Loucy (cell line): ENCODE data around the gene SH3PXD2B.
A peak's percentile ranks its signal among the peaks of the same experiment; 100 is the strongest.
"Not testable (repeated sequence)": the region's sequence is repeated elsewhere in the genome, so short reads cannot be mapped to it uniquely, and the experiment has no call there.

ENCODE experiments used
- H2AFZ ChIP-seq: fragments of 200-600 bp; sonication (generic); 2 replicates; pipeline ENCODE4 v1.6.0; 2016; ENCODE audit warnings: antibody characterized with exemption, mild to moderate bottlenecking, low read length, moderate library complexity
- H3F3A ChIP-seq: fragments of 200-600 bp; 2 replicates; pipeline ENCODE4 v1.6.0; 2016; ENCODE audit warnings: antibody characterized with exemption, low read depth, mild to moderate bottlenecking
- H3K27me3 ChIP-seq: fragments of 200-600 bp; sonication (generic); 2 replicates; pipeline ENCODE4 v1.6.1; 2014; ENCODE audit warnings: low read length, mild to moderate bottlenecking; ENCODE audit not compliant: insufficient read depth, poor library complexity, severe bottlenecking
- H3K36me3 ChIP-seq: fragments of 200-600 bp; sonication (generic); 2 replicates; pipeline ENCODE4 v1.6.1; 2016; ENCODE audit warnings: low read length; ENCODE audit not compliant: insufficient read depth
- H3K4me1 ChIP-seq: fragments of 200-600 bp; sonication (generic); 2 replicates; pipeline ENCODE4 v1.5.1; 2014; ENCODE audit warnings: low read length, mild to moderate bottlenecking; ENCODE audit not compliant: insufficient read depth, poor library complexity, severe bottlenecking
- H3K4me2 ChIP-seq: fragments of 200-600 bp; sonication (generic); 2 replicates; pipeline ENCODE4 v1.6.0; 2014; ENCODE audit warnings: antibody characterized with exemption, low read length, low read depth, mild to moderate bottlenecking; ENCODE audit not compliant: poor library complexity, severe bottlenecking
- H3K4me3 ChIP-seq: fragments of 200-600 bp; sonication (generic); 2 replicates; pipeline ENCODE4 v1.5.1; 2014; ENCODE audit warnings: low read length, mild to moderate bottlenecking, mixed read lengths; ENCODE audit not compliant: poor library complexity, severe bottlenecking
- H3K79me2 ChIP-seq: fragments of 200-600 bp; sonication (generic); 2 replicates; pipeline ENCODE4 v1.6.1; 2014; ENCODE audit warnings: low read length; ENCODE audit not compliant: insufficient read depth
- H3K9ac ChIP-seq: fragments of 200-600 bp; sonication (generic); 2 replicates; pipeline ENCODE4 v1.6.0; 2014; ENCODE audit warnings: mild to moderate bottlenecking, low read depth, low read length, moderate library complexity; ENCODE audit not compliant: poor library complexity, severe bottlenecking
- H3K9me2 ChIP-seq: fragments of 200-600 bp; sonication (generic); replicated peaks from 2 replicates; pipeline ENCODE4 v1.6.1; 2016; ENCODE audit warnings: low read depth, low read length, mixed read lengths
- H3K9me3 ChIP-seq: fragments of 200-600 bp; sonication (generic); 2 replicates; pipeline ENCODE4 v1.6.1; 2014; ENCODE audit warnings: mild to moderate bottlenecking, antibody characterized with exemption, low read length, low read depth; ENCODE audit not compliant: insufficient read depth
- H4K20me1 ChIP-seq: fragments of 200-600 bp; sonication (generic); 2 replicates; pipeline ENCODE4 v1.6.0; 2014; ENCODE audit warnings: antibody characterized with exemption, low read length, mild to moderate bottlenecking; ENCODE audit not compliant: insufficient read depth, poor library complexity, severe bottlenecking
- CTCF ChIP-seq: fragments of 200-600 bp; sonication (generic); conservative IDR thresholded peaks from 2 replicates; pipeline ENCODE4 v1.5.1; 2014; ENCODE audit warnings: mild to moderate bottlenecking, antibody characterized with exemption, low read length
- EZH2phosphoT487 ChIP-seq: fragments of 200-600 bp; IDR thresholded peaks from 2 replicates; pipeline ENCODE4 v1.6.1; 2018; ENCODE audit warnings: antibody characterized with exemption, mild to moderate bottlenecking, moderate library complexity, borderline replicate concordance

SH3PXD2B gene

DNA sequence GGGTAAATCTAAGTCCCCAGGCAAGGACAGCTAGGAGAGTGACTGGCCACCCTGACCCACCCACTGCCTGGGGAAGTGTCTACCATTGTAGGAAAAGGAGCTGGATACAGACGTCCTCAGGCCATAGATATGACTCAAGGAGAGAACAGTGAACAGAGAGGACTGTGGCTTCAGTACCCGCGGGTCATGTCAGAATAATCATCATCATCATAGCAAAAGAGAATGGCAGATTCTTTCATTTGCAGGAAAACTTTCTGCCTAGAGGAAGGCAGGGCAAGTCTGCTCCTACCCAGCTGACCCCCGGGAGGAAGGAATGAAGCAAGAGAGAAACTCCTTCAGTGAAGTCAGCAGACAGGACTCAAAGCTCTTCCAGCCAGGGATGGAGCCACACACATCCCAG lies 118.6 kb downstream of the SH3PXD2B start:
- no peaks in the 10 kb centered on the region for H3F3A ChIP-seq
- H3K36me3 ChIP-seq, result no peaks in the 10 kb centered on the region
- no peaks in the 10 kb centered on the region for H3K27me3 ChIP-seq
- H3K9ac ChIP-seq, result no peak overlapping the region
- H3K4me2 ChIP-seq, result no peak overlapping the region
- H4K20me1 ChIP-seq, result no peaks in the 10 kb centered on the region
- H3K9me2 ChIP-seq, result no peaks in the 10 kb centered on the region
- no peaks in the 10 kb centered on the region for H3K9me3 ChIP-seq
- H3K4me3 ChIP-seq, result no peak overlapping the region
- TF ChIP-seq EZH2phosphoT487, result no peak
- H3K4me1 ChIP-seq, result no peaks in the 10 kb centered on the region
- no peaks in the 10 kb centered on the region for H3K79me2 ChIP-seq
- H2AFZ ChIP-seq, result no peak overlapping the region

GRCh38 chr5:172334641-172335040 lies 119.7 kb downstream of the SH3PXD2B start:
- no peak for TF ChIP-seq CTCF
- no peak for TF ChIP-seq EZH2phosphoT487
- no peak overlapping the region for H2AFZ ChIP-seq

DNA sequence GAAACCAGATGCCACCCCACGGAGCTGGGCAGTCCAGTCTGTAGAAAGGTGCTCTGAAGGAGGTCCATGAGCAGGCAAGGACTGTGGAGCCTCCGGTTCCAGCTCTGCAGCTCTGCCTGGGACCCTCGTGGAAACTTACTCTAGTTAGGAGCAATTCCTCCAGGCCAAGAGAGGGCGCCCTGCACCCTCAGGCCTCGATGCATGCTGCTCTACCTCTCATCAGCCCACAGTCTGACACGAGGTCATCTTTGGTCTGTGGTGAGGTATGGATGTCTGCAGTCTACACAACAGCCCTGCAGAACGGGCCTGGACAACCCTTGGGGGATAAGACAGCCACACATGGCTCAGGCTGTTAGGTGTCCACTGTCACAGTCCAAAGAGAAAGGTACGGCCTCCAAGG lies 120.1 kb downstream of the SH3PXD2B start:
- no peak overlapping the region for H2AFZ ChIP-seq
- H3K4me1 ChIP-seq, result no peaks in the 10 kb centered on the region
- no peaks in the 10 kb centered on the region for H3F3A ChIP-seq
- TF ChIP-seq EZH2phosphoT487, result no peak
- peak; percentile 45 for TF ChIP-seq CTCF
- H3K4me3 ChIP-seq, result no peak overlapping the region
- no peaks in the 10 kb centered on the region for H3K9me2 ChIP-seq
- H3K9ac ChIP-seq, result no peak overlapping the region
- no peaks in the 10 kb centered on the region for H3K9me3 ChIP-seq
- H3K36me3 ChIP-seq, result no peaks in the 10 kb centered on the region
- H3K4me2 ChIP-seq, result no peak overlapping the region
- H4K20me1 ChIP-seq, result no peaks in the 10 kb centered on the region
- H3K27me3 ChIP-seq, result no peaks in the 10 kb centered on the region
- no peaks in the 10 kb centered on the region for H3K79me2 ChIP-seq

More at GRCh38 chr5:172334641-172335040, 119.7 kb downstream of the SH3PXD2B start:
- H4K20me1 ChIP-seq, result no peaks in the 10 kb centered on the region
- H3K4me1 ChIP-seq, result no peaks in the 10 kb centered on the region
- no peaks in the 10 kb centered on the region for H3K79me2 ChIP-seq
- H3K9me3 ChIP-seq, result no peaks in the 10 kb centered on the region
- no peak overlapping the region for H3K4me2 ChIP-seq
- no peaks in the 10 kb centered on the region for H3K27me3 ChIP-seq
- no peak overlapping the region for H3K9ac ChIP-seq
- no peak overlapping the region for H3K4me3 ChIP-seq
- no peaks in the 10 kb centered on the region for H3K9me2 ChIP-seq
- H3F3A ChIP-seq, result no peaks in the 10 kb centered on the region
- no peaks in the 10 kb centered on the region for H3K36me3 ChIP-seq

DNA sequence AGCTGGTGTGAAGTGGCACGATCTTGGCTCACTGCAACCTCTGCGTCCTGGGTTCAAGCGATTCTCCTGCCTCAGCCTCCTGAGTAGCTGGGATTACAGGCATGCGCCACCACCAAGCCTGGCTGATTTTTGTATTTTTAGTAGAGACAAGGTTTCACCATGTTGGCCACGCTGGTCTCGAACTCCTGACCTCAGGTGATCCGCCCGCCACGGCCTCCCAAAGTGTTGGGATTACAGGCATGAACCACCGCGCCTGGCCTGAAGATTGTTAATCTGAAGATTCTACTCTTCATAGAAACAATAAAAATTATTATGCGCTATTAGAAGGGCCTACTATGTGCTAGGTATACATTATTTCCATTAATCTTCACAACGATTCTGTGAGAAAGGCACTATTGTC lies 127.4 kb downstream of the SH3PXD2B start:
- H3K27me3 ChIP-seq, H3K9ac ChIP-seq, H3K4me1 ChIP-seq, H3K9me2 ChIP-seq, H3K79me2 ChIP-seq, H2AFZ ChIP-seq, H3F3A ChIP-seq, H3K4me2 ChIP-seq, H4K20me1 ChIP-seq, H3K36me3 ChIP-seq, H3K9me3 ChIP-seq, H3K4me3 ChIP-seq: not testable (repeated sequence)
